OCI-LY1 (cell line): ENCODE measurements around the gene CASKIN2.

ENCODE experiments used
- H2AFZ ChIP-seq: fragments of 200-600 bp; sonication (generic), shearing (Covaris generic); 2 replicates; pipeline ENCODE4 v1.6.0; 2014; ENCODE audit warnings: antibody characterized with exemption, mild to moderate bottlenecking, low read length
- H3F3A ChIP-seq: fragments of 200-600 bp; sonication (generic), shearing (Covaris generic); 2 replicates; pipeline ENCODE4 v1.6.0; 2014; ENCODE audit warnings: mild to moderate bottlenecking, antibody characterized with exemption, low read length, moderate library complexity; ENCODE audit not compliant: insufficient read depth
- H3K27ac ChIP-seq: fragments of 200-600 bp; sonication (generic); 2 replicates; pipeline ENCODE4 v1.5.1; 2014; ENCODE audit warnings: low read length, mixed run types, mild to moderate bottlenecking, low read depth; ENCODE audit not compliant: poor library complexity, severe bottlenecking
- H3K27me3 ChIP-seq: fragments of 200-600 bp; sonication (generic); 2 replicates; pipeline ENCODE4 v1.6.0; 2014; ENCODE audit warnings: antibody characterized with exemption, mild to moderate bottlenecking, low read length, moderate library complexity; ENCODE audit not compliant: insufficient read depth
- H3K36me3 ChIP-seq: fragments of 200-600 bp; sonication (generic); 2 replicates; pipeline ENCODE4 v1.6.1; 2014; ENCODE audit warnings: mild to moderate bottlenecking, antibody characterized with exemption, low read length, moderate library complexity, mixed read lengths; ENCODE audit not compliant: insufficient read depth
- H3K4me1 ChIP-seq: fragments of 200-600 bp; sonication (generic); 2 replicates; pipeline ENCODE4 v1.5.1; 2014; ENCODE audit warnings: mild to moderate bottlenecking, low read length, moderate library complexity; ENCODE audit not compliant: insufficient read depth, severe bottlenecking
- H3K4me2 ChIP-seq: fragments of 200-600 bp; sonication (generic), shearing (Covaris generic); 2 replicates; pipeline ENCODE4 v1.6.1; 2014; ENCODE audit warnings: low read length
- H3K4me3 ChIP-seq: fragments of 200-600 bp; sonication (generic); 2 replicates; pipeline ENCODE4 v1.5.1; 2014; ENCODE audit warnings: low read length, low read depth, mild to moderate bottlenecking, mixed read lengths; ENCODE audit not compliant: poor library complexity, severe bottlenecking
- H3K79me2 ChIP-seq: fragments of 200-600 bp; shearing (Covaris generic); 2 replicates; pipeline ENCODE4 v1.6.1; 2016; ENCODE audit warnings: mixed run types, low read length, mixed read lengths; ENCODE audit not compliant: insufficient read depth
- H3K9ac ChIP-seq: fragments of 200-600 bp; sonication (generic), shearing (Covaris generic); 2 replicates; pipeline ENCODE4 v1.6.1; 2014; ENCODE audit warnings: mild to moderate bottlenecking, low read length, mixed read lengths
- H3K9me2 ChIP-seq: fragments of 200-600 bp; sonication (generic), shearing (Covaris generic); 2 replicates; pipeline ENCODE4 v1.6.1; 2014; ENCODE audit warnings: low read depth, mild to moderate bottlenecking, low read length, mixed read lengths
- H3K9me3 ChIP-seq: fragments of 200-600 bp; shearing (Covaris generic); 2 replicates; pipeline ENCODE4 v1.6.1; 2014; ENCODE audit warnings: low read length, mixed read lengths
- H4K20me1 ChIP-seq: fragments of 200-600 bp; sonication (generic), shearing (Covaris generic); 2 replicates; pipeline ENCODE4 v1.6.0; 2016; ENCODE audit warnings: mild to moderate bottlenecking, low read length; ENCODE audit not compliant: insufficient read depth
- CTCF ChIP-seq: fragments of 200-600 bp; sonication (generic), shearing (Covaris generic); IDR thresholded peaks from 2 replicates; pipeline ENCODE4 v1.5.1; 2017; ENCODE audit warnings: mild to moderate bottlenecking, antibody characterized with exemption, low read length, moderate library complexity, mixed read lengths
- EZH2 ChIP-seq: fragments of 200-600 bp; sonication (generic), shearing (Covaris generic); IDR thresholded peaks from 2 replicates; pipeline ENCODE4 v1.8.0; 2017; ENCODE audit warnings: borderline replicate concordance, mixed run types, mild to moderate bottlenecking, antibody characterized with exemption, low read length, moderate library complexity, mixed read lengths

The CASKIN2 gene

GRCh38 chr17:75488693-75489510, 26.4 kb downstream of the CASKIN2 start:
- Histone ChIP-seq H3F3A (no peaks in the 10 kb centered on the region), H3K4me3 (no peak overlapping the region), H2AFZ (no peak overlapping the region), H3K27ac (no peak overlapping the region), H3K9me3 (no peaks in the 10 kb centered on the region), H3K9ac (no peak overlapping the region), H4K20me1 (no peaks in the 10 kb centered on the region), H3K27me3 (no peaks in the 10 kb centered on the region), H3K36me3 (peaks cover 8% of the 10 kb centered on the region; the same call in 1 of the 2 replicates), H3K4me1 (peaks cover 12% of the 10 kb centered on the region), H3K9me2 (no peaks in the 10 kb centered on the region), H3K79me2 (no peaks in the 10 kb centered on the region), H3K4me2 (no peak overlapping the region)
- TF ChIP-seq CTCF (no peak), EZH2 (no peak)

- Histone ChIP-seq H3K27ac (peak overlapping the region; percentile 21), H3F3A (no peaks in the 10 kb centered on the region), H4K20me1 (no peaks in the 10 kb centered on the region), H2AFZ (no peak overlapping the region), H3K9me3 (no peaks in the 10 kb centered on the region), H3K4me1 (peaks cover 12% of the 10 kb centered on the region), H3K79me2 (no peaks in the 10 kb centered on the region), H3K36me3 (no peaks in the 10 kb centered on the region), H3K9me2 (no peaks in the 10 kb centered on the region), H3K4me2 (peak overlapping the region; percentile 42), H3K4me3 (peak overlapping the region; percentile 0), H3K9ac (no peak overlapping the region; the same call in 1 of the 2 replicates), H3K27me3 (no peaks in the 10 kb centered on the region)
- no peak for TF ChIP-seq CTCF
- no peak for TF ChIP-seq EZH2
Observed at GRCh38 chr17:75487351-75488070, 27.8 kb downstream of the CASKIN2 start.

- no peaks in the 10 kb centered on the region for H3F3A ChIP-seq
- TF ChIP-seq EZH2 (no peak), CTCF (no peak)
- no peaks in the 10 kb centered on the region for H3K9me3 ChIP-seq
- H3K4me3 ChIP-seq, result no peak overlapping the region
- no peaks in the 10 kb centered on the region for H3K79me2 ChIP-seq
- no peak overlapping the region for H3K9ac ChIP-seq
- H3K4me2 ChIP-seq, result no peak overlapping the region; the same call in 1 of the 2 replicates
- no peaks in the 10 kb centered on the region for H3K36me3 ChIP-seq
- no peak overlapping the region for H2AFZ ChIP-seq
- no peaks in the 10 kb centered on the region for H4K20me1 ChIP-seq
- H3K9me2 ChIP-seq, result no peaks in the 10 kb centered on the region
- H3K27me3 ChIP-seq, result no peaks in the 10 kb centered on the region
- peak overlapping the region; percentile 21 for H3K27ac ChIP-seq
- peaks cover 12% of the 10 kb centered on the region for H3K4me1 ChIP-seq
Observed at GRCh38 chr17:75486951-75487350, 28.4 kb downstream of the CASKIN2 start.
